GM21423 (cell line): ENCODE measurements around the gene OR10P1.
"Not testable (repeated sequence)": the region's sequence is repeated elsewhere in the genome, so short reads cannot be mapped to it uniquely, and the experiment has no call there.

Experiments used
- ATAC-seq: cut with Tn5 transposase; IDR thresholded peaks from one replicate; pipeline ENCODE4 v1.9.1; 2021; ENCODE audit warnings: mild to moderate bottlenecking, moderate library complexity; ENCODE audit not compliant: unreplicated experiment

Gene OR10P1

GRCh38 chr12:55636853-55637252, at the start of gene OR10P1:
Gene OR10P1, plus strand, starts transcription at chr12:55636892. Its CDS starts 0 bp downstream, at chr12:55636892.
- no peak for ATAC-seq

GRCh38 chr12:55590152-55590551, 46.5 kb upstream of the OR10P1 start:
- ATAC-seq: not testable (repeated sequence)

GRCh38 chr12:55607821-55608594, 28.7 kb upstream of the OR10P1 start:
- no peak for ATAC-seq

- ATAC-seq: no peak
Measured at GRCh38 chr12:55610598-55610997, 26.1 kb upstream of the OR10P1 start.

- no peak for ATAC-seq
Measured at GRCh38 chr12:55612646-55613045, 24.0 kb upstream of the OR10P1 start.

- no peak for ATAC-seq
Measured at GRCh38 chr12:55614764-55615163, 21.9 kb upstream of the OR10P1 start.

GRCh38 chr12:55619354-55620138, 17.1 kb upstream of the OR10P1 start:
- ATAC-seq: peak; percentile 73

- peak; percentile 58 for ATAC-seq
Measured at GRCh38 chr12:55624056-55624455, 12.6 kb upstream of the OR10P1 start.

- no peak for ATAC-seq
Measured at GRCh38 chr12:55626154-55626553, 10.5 kb upstream of the OR10P1 start.

GRCh38 chr12:55629058-55629841, 7.4 kb upstream of the OR10P1 start:
- ATAC-seq: no peak

- no peak for ATAC-seq
Measured at GRCh38 chr12:55631056-55631455, 5.6 kb upstream of the OR10P1 start.

GRCh38 chr12:55631733-55632132, 5.0 kb upstream of the OR10P1 start:
- ATAC-seq: no peak

GRCh38 chr12:55633151-55633550, 3.5 kb upstream of the OR10P1 start:
- no peak for ATAC-seq

- no peak for ATAC-seq
Measured at GRCh38 chr12:55636116-55636655, 506 bp upstream of the OR10P1 start.

GRCh38 chr12:55637467-55637866, 775 bp downstream of the OR10P1 start:
- no peak for ATAC-seq

- no peak for ATAC-seq
Measured at GRCh38 chr12:55641595-55641994, 4.9 kb downstream of the OR10P1 start.

GRCh38 chr12:55642267-55642666, 5.6 kb downstream of the OR10P1 start:
- ATAC-seq: peak; percentile 27

GRCh38 chr12:55642669-55643068, 6.0 kb downstream of the OR10P1 start:
- ATAC-seq: peak; percentile 33

- ATAC-seq: no peak
Measured at GRCh38 chr12:55644591-55644990, 7.9 kb downstream of the OR10P1 start.

- no peak for ATAC-seq
Measured at GRCh38 chr12:55647027-55647426, 10.3 kb downstream of the OR10P1 start.
